ENCODE measurements around the gene ELOA.
"Not testable (repeated sequence)": the region's sequence is repeated elsewhere in the genome, so short reads cannot be mapped to it uniquely, and the experiment has no call there.

The ELOA gene

DNA sequence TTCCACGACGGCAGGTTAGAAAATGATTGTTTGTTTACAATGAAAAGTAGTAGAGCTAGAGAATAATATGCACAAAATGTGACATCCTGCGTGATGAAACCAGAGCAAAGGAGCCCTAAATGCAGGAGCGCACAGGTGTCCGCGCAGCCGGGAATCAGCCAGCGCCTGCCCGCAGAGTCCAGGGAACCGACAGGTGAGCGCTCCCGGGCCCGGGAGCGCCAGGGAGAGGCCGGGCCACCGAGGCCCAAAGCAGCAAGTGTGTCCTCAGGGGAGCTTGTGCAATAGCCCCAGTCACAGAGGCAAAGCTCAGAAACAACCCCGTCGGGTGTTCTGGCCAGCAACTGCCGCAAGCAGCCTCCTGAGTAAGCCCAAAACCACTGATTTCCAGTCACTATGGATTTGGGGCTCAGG lies 58.1 kb downstream of the ELOA start:
- peak in 3 of 14 donors; percentile 31 to 36 (median 33) for DNase-seq

DNA sequence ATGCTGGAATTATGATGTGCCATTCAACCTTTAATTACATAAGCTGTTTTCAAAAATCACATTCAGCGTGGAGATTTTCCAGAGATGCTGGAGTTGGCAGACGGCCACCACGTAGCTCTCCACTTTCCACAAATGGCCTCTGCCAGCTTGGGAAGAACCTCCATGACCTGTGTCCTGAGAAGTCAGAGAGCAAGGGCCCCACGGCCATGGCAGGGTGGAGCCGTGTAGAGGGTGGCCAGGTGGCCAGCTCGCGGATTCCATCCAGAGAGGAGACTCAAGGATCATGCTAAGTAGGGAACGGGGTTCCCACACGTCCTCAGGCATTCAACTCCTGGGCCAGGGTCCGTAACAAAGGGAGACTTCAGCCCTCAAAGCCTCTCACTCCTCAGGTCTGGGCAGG lies 58.6 kb downstream of the ELOA start:
- no peak for DNase-seq

DNA sequence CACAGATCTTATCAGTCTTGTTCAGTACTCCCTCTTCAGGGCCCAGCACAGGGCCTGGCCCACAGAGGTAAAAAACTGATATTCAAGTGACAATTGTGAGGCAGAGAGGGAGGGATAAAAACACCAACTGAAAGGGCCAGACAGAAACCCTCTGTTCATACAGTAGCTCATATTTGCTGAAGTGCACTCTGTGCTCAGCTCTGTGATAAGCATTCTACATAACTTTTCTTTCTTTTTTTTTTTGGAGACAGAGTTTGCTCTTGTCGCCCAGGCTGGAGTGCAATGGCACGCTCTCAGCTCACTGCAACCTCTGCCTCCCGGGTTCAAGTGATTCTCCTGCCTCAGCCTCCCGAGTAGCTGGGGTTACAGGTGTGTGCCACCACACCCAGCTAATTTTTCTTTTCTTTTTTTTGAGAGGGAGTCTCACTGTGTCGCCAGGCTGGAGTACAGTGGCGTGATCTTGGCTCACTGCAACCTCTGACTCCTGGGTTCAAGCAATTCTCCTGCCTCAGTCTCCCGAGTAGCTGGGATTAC lies 59.6 kb downstream of the ELOA start:
- DNase-seq: not testable (repeated sequence)

DNA sequence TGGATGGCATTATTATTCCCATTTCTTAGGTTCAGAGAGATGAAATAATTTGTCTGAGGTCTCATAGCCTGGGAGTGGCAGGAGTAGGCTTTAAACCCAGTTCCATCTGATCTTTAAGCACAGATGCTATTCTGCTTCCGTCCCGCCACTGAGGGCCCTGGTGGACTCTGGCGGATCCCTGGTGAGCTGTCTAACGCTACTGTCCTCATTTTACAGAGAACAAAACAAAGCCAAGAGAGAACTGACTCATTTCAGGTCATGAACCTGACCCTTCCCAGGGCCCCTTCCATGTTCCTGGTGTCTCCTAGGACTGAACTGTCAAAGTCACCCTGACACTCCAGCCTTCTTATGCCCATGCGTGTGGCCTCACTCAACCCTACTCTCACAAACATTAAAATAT lies 60.4 kb downstream of the ELOA start:
- no peak for DNase-seq

DNA sequence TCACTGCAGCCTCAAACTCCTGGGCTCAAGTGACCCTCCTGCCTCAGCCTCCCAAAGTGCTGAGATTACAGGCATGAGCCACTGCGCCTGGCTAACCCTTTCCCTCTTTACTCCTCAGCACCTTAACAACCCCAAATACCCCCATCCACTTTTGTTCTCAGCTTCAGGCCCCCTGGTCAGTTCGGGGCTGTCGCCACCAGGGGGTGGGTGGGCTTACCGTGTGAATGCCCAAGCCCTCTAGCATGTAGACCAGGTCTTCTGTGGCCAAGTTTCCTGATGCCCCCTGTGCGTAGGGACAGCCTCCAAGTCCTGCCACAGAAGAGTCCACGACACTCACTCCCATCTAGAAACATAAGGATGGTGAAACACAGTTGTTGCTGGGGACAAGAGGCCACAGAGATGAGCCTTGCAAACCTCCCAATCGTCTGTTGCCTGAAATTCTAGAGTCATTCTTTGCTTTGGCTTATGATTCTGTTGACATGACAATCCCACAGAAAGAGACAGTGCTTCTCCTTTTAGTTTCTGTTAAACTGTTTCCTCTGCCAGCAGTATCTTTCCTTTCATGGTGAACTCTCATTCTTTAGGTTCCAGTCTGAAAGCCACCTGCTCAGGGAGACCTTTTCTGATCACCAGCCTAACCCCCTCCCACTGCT lies 61.0 kb downstream of the ELOA start:
- no peak for DNase-seq

DNA sequence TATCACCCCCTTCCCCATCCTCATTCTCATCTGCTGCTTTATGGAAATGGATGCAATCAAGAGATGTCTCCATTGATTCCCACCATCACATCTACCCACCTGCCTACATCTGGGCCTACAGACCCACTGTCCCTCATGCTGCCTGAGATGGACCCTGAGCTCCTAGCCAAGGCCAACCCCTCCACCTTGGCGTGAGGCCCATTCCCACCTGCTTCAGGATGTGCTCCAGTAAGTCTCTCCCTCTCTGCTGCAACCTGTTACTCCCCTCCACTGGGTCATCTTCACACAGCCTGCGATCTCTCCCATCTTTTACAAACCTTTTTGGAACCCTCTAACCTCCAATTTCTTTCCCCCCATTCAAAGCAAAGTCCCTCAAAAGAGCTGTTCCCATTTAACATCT lies 61.8 kb downstream of the ELOA start:
- DNase-seq: no peak

DNA sequence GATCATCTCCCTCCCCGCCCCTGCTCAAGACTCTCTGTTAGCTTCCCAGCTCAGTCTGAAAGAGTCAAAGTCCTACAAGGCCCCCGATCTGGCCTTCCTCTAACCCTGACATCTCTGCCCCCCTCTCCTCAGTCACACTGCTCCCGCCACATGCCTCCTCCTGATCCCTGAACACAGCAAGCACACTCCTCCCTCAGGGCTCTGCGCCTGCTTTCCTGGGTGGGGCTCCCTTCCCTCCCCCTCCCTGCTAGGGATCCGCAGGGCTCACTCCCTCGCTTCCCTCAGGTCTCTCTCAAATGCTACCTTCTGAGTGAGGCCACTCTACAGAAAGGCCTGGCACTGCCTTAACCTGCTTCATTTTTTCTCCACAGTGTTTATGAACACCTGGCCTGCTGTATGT lies 63.0 kb downstream of the ELOA start:
- no peak for DNase-seq

DNA sequence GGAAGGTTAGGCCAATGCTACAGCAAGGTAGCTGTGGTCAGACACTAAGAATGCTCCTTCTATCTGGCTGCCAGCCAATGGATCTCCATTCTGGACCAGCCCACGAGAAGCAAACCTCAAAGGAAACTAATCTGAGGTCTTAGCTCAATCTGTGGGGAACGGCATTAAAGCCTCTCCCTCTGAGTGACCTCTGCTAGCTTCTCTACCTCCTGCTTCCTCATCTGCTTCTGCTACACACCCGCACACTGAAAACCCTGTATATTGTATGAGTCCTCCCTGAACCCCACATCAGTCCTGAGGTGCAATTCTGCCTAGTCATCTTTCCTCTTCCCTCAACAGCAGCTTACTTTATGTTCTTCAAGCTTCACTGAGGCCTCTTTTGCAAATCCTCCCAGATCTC lies 64.2 kb downstream of the ELOA start:
- no peak for DNase-seq

DNA sequence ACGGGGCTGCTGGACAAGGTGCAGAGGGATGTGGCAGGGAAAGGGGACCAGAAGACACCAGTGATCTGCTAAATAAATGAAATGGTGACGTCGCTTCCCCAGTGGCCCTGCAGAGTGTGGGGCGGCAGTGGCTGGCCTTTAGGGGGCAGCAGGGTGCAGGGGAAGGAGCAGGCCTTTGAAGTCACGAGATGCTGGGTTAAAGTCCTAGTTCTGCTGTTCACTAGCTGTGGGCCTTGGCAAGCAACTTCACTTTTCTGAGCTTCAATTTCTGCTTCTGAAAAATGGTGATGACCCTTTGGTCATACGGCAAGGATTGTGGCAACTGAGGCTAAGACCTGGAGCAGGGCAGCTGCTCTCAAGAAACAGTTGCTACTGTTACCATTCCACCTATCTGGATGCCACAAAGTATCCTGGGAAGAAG lies 66.5 kb downstream of the ELOA start:
- peak in 9 of 14 donors; percentile 10 to 60 (median 36) for DNase-seq

DNA sequence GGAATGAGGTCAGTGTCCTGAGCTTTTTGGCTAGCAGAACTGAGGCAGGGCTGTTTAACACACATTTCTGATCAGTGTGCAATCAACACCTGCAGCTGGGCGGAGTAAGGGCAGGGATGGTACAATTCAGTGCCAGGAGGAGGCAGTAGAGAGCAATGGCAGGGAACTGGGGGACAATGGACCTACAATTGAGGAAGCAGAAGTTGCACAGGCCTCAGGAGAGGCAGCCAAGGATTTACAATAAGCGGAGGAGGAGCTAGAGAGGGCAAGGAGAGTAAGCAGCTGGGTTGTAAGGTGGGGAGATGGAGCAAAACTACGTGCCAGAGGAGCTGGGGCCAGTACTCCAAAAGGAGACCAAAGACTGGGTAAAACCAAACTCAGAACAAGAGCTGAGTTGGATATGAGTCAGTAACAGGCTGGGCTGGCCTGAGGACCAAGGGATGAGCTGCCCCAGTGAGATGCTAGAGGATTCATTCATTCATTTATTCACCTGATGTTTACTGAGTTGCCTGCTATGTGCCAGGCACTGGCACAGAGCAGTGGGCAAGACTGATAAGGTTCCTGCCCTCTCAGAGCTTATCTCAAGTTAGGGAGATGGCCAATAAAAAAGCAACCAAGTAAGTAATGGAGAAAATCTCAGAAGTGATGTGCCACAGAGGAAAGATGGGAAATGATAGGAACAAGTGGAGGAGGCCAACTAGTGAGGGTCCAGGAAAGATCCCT lies 67.7 kb downstream of the ELOA start:
- peak in 7 of 14 donors; percentile 8 to 45 (median 16) for DNase-seq

Data from C1 segment of cervical spinal cord (tissue), 14 donors.